Smooth muscle cell (in vitro differentiated cells): ENCODE results near the gene OXNAD1. TPM values are rescaled to one million over a fixed set of nuclear protein-coding genes. Genes with fewer than 3 reads are reported as not detected.

Source experiments
- DNase-seq: peaks from one replicate; lab custom pipeline; 2025; ENCODE audit not compliant: unreplicated experiment; lab: John Stamatoyannopoulos, UW
- H2AFZ ChIP-seq: fragments of 200-600 bp; sonication (generic); 2 replicates; pipeline ENCODE4 v1.6.0; 2016; ENCODE audit warnings: antibody characterized with exemption, low read depth, mild to moderate bottlenecking
- H3F3A ChIP-seq: fragments of 200-600 bp; sonication (generic); 2 replicates; pipeline ENCODE4 v1.6.0; 2017; ENCODE audit warnings: antibody characterized with exemption, low read depth
- H3K27ac ChIP-seq: fragments of 200-600 bp; sonication (generic); 2 replicates; pipeline ENCODE4 v1.5.1; 2016; ENCODE audit warnings: low read depth, mild to moderate bottlenecking
- H3K27me3 ChIP-seq: fragments of 200-600 bp; sonication (generic); 2 replicates; pipeline ENCODE4 v1.6.1; 2016; ENCODE audit warnings: low read depth, mild to moderate bottlenecking
- H3K36me3 ChIP-seq: fragments of 200-600 bp; sonication (generic); 2 replicates; pipeline ENCODE4 v1.5.1; 2016; ENCODE audit warnings: low read depth
- H3K4me1 ChIP-seq: fragments of 200-600 bp; sonication (generic); 2 replicates; pipeline ENCODE4 v1.5.1; 2016; ENCODE audit warnings: low read depth
- H3K4me2 ChIP-seq: fragments of 200-600 bp; sonication (generic); 2 replicates; pipeline ENCODE4 v1.6.0; 2016; ENCODE audit warnings: mild to moderate bottlenecking
- H3K4me3 ChIP-seq: fragments of 200-600 bp; sonication (generic); 2 replicates; pipeline ENCODE4 v1.5.1; 2016; ENCODE audit warnings: mild to moderate bottlenecking
- H3K79me2 ChIP-seq: fragments of 200-600 bp; sonication (generic); 2 replicates; pipeline ENCODE4 v1.6.0; 2016; ENCODE audit warnings: low read depth, mild to moderate bottlenecking
- H3K9ac ChIP-seq: fragments of 200-600 bp; sonication (generic); 2 replicates; pipeline ENCODE4 v1.6.0; 2016; ENCODE audit warnings: low read depth
- H3K9me3 ChIP-seq: fragments of 200-600 bp; sonication (generic); replicated peaks from 2 replicates; pipeline ENCODE4 v1.5.1; 2016; ENCODE audit warnings: low read depth
- H4K20me1 ChIP-seq: fragments of 200-600 bp; sonication (generic); 2 replicates; pipeline ENCODE4 v1.6.0; 2016; ENCODE audit warnings: low read depth
- CTCF ChIP-seq: fragments of 200-600 bp; sonication (generic); IDR thresholded peaks from 2 replicates; pipeline ENCODE4 v1.5.1; 2017; ENCODE audit warnings: borderline replicate concordance, mild to moderate bottlenecking, antibody characterized with exemption; ENCODE audit not compliant: insufficient read depth, poor library complexity, severe bottlenecking
- WGBS: methylation state at CpG from one replicate; pipeline ENCODE4 v1.1.7; 2016; ENCODE audit warnings: low lambda C conversion rate; 5-methylcytosine and 5-hydroxymethylcytosine counted together
- polyA plus RNA-seq: library from polyadenylated mRNA; unstranded; fragments of >200 nt; fragmentation: Nextera tagmentation; extraction: Ambion mirVana; gene quantifications from 2 replicates; pipeline ENCODE4 v1.2.1, GENCODE V29; 2016
- total RNA-seq: library from RNA; depleted of rRNA; stranded (reverse); fragments of >200 nt; gene quantifications from 2 replicates; pipeline ENCODE4 v1.2.3, GENCODE V29; 2014

Gene OXNAD1
- total and polyA plus RNA-seq, 2 experiments from 2014 or later = 12.4 to 15.7 TPM

GRCh38 chr3:16294844-16295243, 29.8 kb downstream of the OXNAD1 start:
- Histone ChIP-seq H2AFZ (no peak overlapping the region), H3K9ac (no peak overlapping the region), H3K4me1 (no peaks in the 10 kb centered on the region), H3K9me3 (no peaks in the 10 kb centered on the region), H3K4me2 (no peak overlapping the region), H3F3A (peaks cover 4% of the 10 kb centered on the region), H3K4me3 (no peak overlapping the region), H4K20me1 (no peaks in the 10 kb centered on the region), H3K27me3 (no peaks in the 10 kb centered on the region), H3K27ac (no peak overlapping the region), H3K36me3 (peaks cover 17% of the 10 kb centered on the region), H3K79me2 (no peaks in the 10 kb centered on the region)
- no peak for DNase-seq
- 95% methylated on average over 5 of the region's 5 CpGs for WGBS
- TF ChIP-seq CTCF = no peak

- Histone ChIP-seq H3K4me3 (no peak overlapping the region), H3K27ac (no peak overlapping the region), H3K9me3 (no peaks in the 10 kb centered on the region), H3K27me3 (no peaks in the 10 kb centered on the region), H3K79me2 (no peaks in the 10 kb centered on the region), H4K20me1 (no peaks in the 10 kb centered on the region), H3K4me2 (no peak overlapping the region), H2AFZ (no peak overlapping the region), H3K9ac (no peak overlapping the region), H3F3A (peaks cover 5% of the 10 kb centered on the region), H3K36me3 (peaks cover 17% of the 10 kb centered on the region), H3K4me1 (no peaks in the 10 kb centered on the region)
- no peak for DNase-seq
- WGBS = 88% methylated on average over 3 of the region's 3 CpGs
- no peak for TF ChIP-seq CTCF
Measured at GRCh38 chr3:16295298-16295890, 30.4 kb downstream of the OXNAD1 start.

- no peaks in the 10 kb centered on the region for H3K9me3 ChIP-seq
- no peak overlapping the region for H3K27ac ChIP-seq
- H3F3A ChIP-seq = peaks cover 5% of the 10 kb centered on the region
- H3K4me2 ChIP-seq = no peak overlapping the region
- no peaks in the 10 kb centered on the region for H3K79me2 ChIP-seq
- H3K36me3 ChIP-seq = peaks cover 17% of the 10 kb centered on the region
- peaks cover 26% of the 10 kb centered on the region for H3K4me1 ChIP-seq
- no peaks in the 10 kb centered on the region for H3K27me3 ChIP-seq
- H3K4me3 ChIP-seq = no peak overlapping the region
- no peaks in the 10 kb centered on the region for H4K20me1 ChIP-seq
- no peak overlapping the region for H3K9ac ChIP-seq
- no peak for DNase-seq
- 90% methylated on average over 9 of the region's 9 CpGs for WGBS
- TF ChIP-seq CTCF = no peak
- no peak overlapping the region for H2AFZ ChIP-seq
Measured at GRCh38 chr3:16297997-16298885, 33.2 kb downstream of the OXNAD1 start.
